DOHH2 (cell line): Measurements from ENCODE around the gene RB1.

ENCODE experiments used
- H3F3A ChIP-seq: fragments of 200-600 bp; sonication (generic), shearing (Covaris generic); 2 replicates; pipeline ENCODE4 v1.6.0; 2016; ENCODE audit warnings: antibody characterized with exemption, mild to moderate bottlenecking; ENCODE audit not compliant: control insufficient read depth, insufficient read depth
- H3K27ac ChIP-seq: fragments of 200-600 bp; sonication (generic); 2 replicates; pipeline ENCODE4 v1.5.1; 2014; ENCODE audit warnings: low read depth, mild to moderate bottlenecking, low read length, moderate library complexity
- H3K27me3 ChIP-seq: fragments of 200-600 bp; sonication (generic); 2 replicates; pipeline ENCODE4 v1.6.1; 2014; ENCODE audit warnings: mild to moderate bottlenecking, low read length, mixed read lengths; ENCODE audit not compliant: control insufficient read depth
- H3K36me3 ChIP-seq: fragments of 200-600 bp; sonication (generic); 2 replicates; pipeline ENCODE4 v1.6.1; 2014; ENCODE audit warnings: mild to moderate bottlenecking, low read length, moderate library complexity, mixed read lengths; ENCODE audit not compliant: control insufficient read depth
- H3K4me1 ChIP-seq: fragments of 200-600 bp; sonication (generic); 2 replicates; pipeline ENCODE4 v1.6.1; 2014; ENCODE audit warnings: mild to moderate bottlenecking, low read length, mixed read lengths; ENCODE audit not compliant: control insufficient read depth
- H3K4me2 ChIP-seq: fragments of 200-600 bp; sonication (generic); 2 replicates; pipeline ENCODE4 v1.6.0; 2014; ENCODE audit warnings: mild to moderate bottlenecking, low read length, moderate library complexity
- H3K4me3 ChIP-seq: fragments of 200-600 bp; sonication (generic); 2 replicates; pipeline ENCODE4 v1.5.1; 2014; ENCODE audit warnings: mild to moderate bottlenecking, low read length, mixed read lengths
- H3K79me2 ChIP-seq: fragments of 200-600 bp; sonication (generic); 2 replicates; pipeline ENCODE4 v1.6.1; 2014; ENCODE audit warnings: mild to moderate bottlenecking, low read length, mixed read lengths; ENCODE audit not compliant: control insufficient read depth
- H3K9me2 ChIP-seq: fragments of 200-600 bp; sonication (generic); replicated peaks from 2 replicates; pipeline ENCODE4 v1.6.1; 2014; ENCODE audit warnings: mild to moderate bottlenecking, low read length, mixed read lengths; ENCODE audit not compliant: control insufficient read depth
- H3K9me3 ChIP-seq: fragments of 200-600 bp; sonication (generic); 2 replicates; pipeline ENCODE4 v1.6.1; 2014; ENCODE audit warnings: antibody characterized with exemption, low read length, mixed read lengths; ENCODE audit not compliant: control insufficient read depth, insufficient read depth
- H4K20me1 ChIP-seq: fragments of 200-600 bp; sonication (generic); 2 replicates; pipeline ENCODE4 v1.6.0; 2014; ENCODE audit warnings: low read depth, mild to moderate bottlenecking, antibody characterized with exemption, low read length, moderate library complexity; ENCODE audit not compliant: control insufficient read depth, insufficient read depth
- EZH2phosphoT487 ChIP-seq: fragments of 200-600 bp; sonication (generic); IDR thresholded peaks from 2 replicates; pipeline ENCODE4 v1.6.1; 2017; ENCODE audit warnings: borderline replicate concordance, mild to moderate bottlenecking, antibody characterized with exemption, low read length, moderate library complexity, mixed read lengths
- TF ChIP-seq, protein P1 (sequence below): fragments of 200-600 bp; sonication (generic); IDR thresholded peaks from one replicate; pipeline ENCODE4 v1.5.1; 2014; ENCODE audit warnings: antibody characterized with exemption, mild to moderate bottlenecking, low read depth, low read length; ENCODE audit not compliant: poor library complexity, severe bottlenecking

The RB1 gene

DNA sequence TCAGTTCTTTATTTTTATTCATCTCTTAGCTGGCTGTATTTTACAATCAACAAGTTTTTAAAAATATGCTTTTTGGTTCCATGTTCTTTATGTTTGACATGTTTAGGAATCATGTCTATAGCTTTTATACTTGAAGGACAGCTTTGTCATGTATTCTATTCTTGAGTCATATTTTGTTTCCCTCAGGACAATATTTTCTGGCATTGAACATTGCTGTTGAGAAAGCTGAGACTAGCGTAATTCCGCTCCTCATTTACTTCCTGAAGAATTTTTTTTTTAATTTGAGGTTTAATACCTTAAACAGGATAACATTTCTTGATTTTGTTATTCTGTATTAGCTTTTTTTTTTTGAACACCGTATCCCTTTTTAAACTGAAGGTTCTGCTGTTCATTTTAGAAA is 53.2 kb downstream of the RB1 start:
- Histone ChIP-seq H3K36me3 (peaks cover 80% of the 10 kb centered on the region), H3K27ac (no peak overlapping the region), H3K4me1 (no peaks in the 10 kb centered on the region), H3K4me3 (no peak overlapping the region), H3K27me3 (no peaks in the 10 kb centered on the region), H3K9me2 (no peaks in the 10 kb centered on the region; the same call in 1 of the 2 replicates), H3K9me3 (peaks cover 17% of the 10 kb centered on the region), H3K79me2 (no peaks in the 10 kb centered on the region), H3K4me2 (no peak overlapping the region), H3F3A (peaks cover 10% of the 10 kb centered on the region; the same call in 1 of the 2 replicates), H4K20me1 (no peaks in the 10 kb centered on the region)
- TF ChIP-seq, protein P1, sequence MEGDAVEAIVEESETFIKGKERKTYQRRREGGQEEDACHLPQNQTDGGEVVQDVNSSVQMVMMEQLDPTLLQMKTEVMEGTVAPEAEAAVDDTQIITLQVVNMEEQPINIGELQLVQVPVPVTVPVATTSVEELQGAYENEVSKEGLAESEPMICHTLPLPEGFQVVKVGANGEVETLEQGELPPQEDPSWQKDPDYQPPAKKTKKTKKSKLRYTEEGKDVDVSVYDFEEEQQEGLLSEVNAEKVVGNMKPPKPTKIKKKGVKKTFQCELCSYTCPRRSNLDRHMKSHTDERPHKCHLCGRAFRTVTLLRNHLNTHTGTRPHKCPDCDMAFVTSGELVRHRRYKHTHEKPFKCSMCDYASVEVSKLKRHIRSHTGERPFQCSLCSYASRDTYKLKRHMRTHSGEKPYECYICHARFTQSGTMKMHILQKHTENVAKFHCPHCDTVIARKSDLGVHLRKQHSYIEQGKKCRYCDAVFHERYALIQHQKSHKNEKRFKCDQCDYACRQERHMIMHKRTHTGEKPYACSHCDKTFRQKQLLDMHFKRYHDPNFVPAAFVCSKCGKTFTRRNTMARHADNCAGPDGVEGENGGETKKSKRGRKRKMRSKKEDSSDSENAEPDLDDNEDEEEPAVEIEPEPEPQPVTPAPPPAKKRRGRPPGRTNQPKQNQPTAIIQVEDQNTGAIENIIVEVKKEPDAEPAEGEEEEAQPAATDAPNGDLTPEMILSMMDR = no peak
- TF ChIP-seq EZH2phosphoT487 = no peak

DNA sequence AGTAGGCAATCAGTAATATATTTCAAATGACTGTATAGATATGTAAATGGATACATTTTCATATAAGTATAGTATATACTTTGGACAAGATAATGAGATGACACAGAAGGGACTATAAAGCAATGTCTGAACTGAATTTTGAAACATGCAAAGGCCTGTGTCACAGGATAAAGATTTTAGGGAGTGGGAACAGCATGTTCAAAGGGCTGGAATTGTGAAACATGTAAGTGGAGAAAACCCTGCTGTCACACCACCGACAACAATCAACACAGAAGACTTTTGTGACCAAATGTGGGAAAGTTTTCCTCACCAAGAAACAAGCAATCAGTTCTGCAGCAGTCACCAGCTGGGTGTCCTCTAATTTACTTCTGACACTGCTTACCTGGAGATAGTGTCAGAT is 66.4 kb downstream of the RB1 start:
- no peaks in the 10 kb centered on the region; the same call in 1 of the 2 replicates for H3F3A ChIP-seq
- H3K36me3 ChIP-seq = peaks cover 65% of the 10 kb centered on the region
- no peak overlapping the region for H3K4me2 ChIP-seq
- H3K27me3 ChIP-seq = no peaks in the 10 kb centered on the region
- no peaks in the 10 kb centered on the region for H3K79me2 ChIP-seq
- no peaks in the 10 kb centered on the region for H4K20me1 ChIP-seq
- H3K9me3 ChIP-seq = no peaks in the 10 kb centered on the region
- TF ChIP-seq, protein P1 = no peak
- TF ChIP-seq EZH2phosphoT487 = no peak
- no peak overlapping the region for H3K4me3 ChIP-seq
- no peak overlapping the region for H3K27ac ChIP-seq
- no peaks in the 10 kb centered on the region for H3K9me2 ChIP-seq
- no peaks in the 10 kb centered on the region for H3K4me1 ChIP-seq

DNA sequence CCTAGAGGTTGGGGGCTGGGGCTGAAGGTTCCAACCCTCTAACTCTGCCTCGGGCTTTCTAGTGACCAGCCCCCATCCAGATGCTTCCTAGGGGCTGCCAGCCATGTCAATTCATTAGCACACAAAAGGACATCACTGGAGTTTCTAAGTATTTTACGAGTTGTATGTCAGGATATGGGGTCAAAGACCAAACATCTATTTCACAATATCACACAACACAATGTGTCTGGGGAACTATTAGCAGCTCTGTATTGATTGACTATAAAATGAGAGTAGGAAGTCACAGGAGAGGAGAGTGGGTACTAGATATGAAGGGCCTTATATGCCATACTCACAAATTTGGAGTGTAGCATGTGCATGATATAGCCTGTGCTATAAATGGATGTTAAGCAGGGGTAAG is 67.3 kb downstream of the RB1 start:
- Histone ChIP-seq H3K36me3 (peaks cover 62% of the 10 kb centered on the region), H3K79me2 (no peaks in the 10 kb centered on the region), H3K4me3 (no peak overlapping the region), H3K27ac (no peak overlapping the region), H3K4me1 (no peaks in the 10 kb centered on the region), H3F3A (no peaks in the 10 kb centered on the region; the same call in 1 of the 2 replicates), H4K20me1 (no peaks in the 10 kb centered on the region), H3K27me3 (no peaks in the 10 kb centered on the region), H3K9me3 (no peaks in the 10 kb centered on the region), H3K9me2 (no peaks in the 10 kb centered on the region), H3K4me2 (no peak overlapping the region)
- TF ChIP-seq, protein P1 = no peak
- no peak for TF ChIP-seq EZH2phosphoT487
